WTC11 (cell line): ENCODE data around the gene KCNIP3. TPM values are rescaled to one million over a fixed set of nuclear protein-coding genes. Genes with fewer than 3 reads are reported as not detected.

Experiments
- ATAC-seq: fragments of 200-7000 bp; cut with Tn5 transposase; 2 replicates; pipeline ENCODE4 v1.10.0; 2021; ENCODE audit warnings: mild to moderate bottlenecking, moderate library complexity
- CTCF ChIA-PET: fragments of 300-600 bp; sonication (Branson Sonifier 250); formaldehyde crosslinking; loops from one replicate; lab custom pipeline; 2021; ENCODE audit warnings: antibody characterized with exemption; lab: Charles Lee
- POLR2A ChIA-PET: fragments of 350-600 bp; sonication (Branson Sonifier 250); formaldehyde crosslinking; loops from one replicate; lab custom pipeline; 2021; ENCODE audit warnings: antibody characterized with exemption; lab: Charles Lee
- DNase-seq: peaks from one replicate; pipeline ENCODE4 v3.0.0; 2021; ENCODE audit warnings: low spot score
- H3K27ac Mint-ChIP-seq: 2 replicates; pipeline ENCODE4 v1.8.0; 2021; ENCODE audit warnings: mixed read lengths
- H3K27me3 Mint-ChIP-seq: 2 replicates; pipeline ENCODE4 v1.8.0; 2021; ENCODE audit warnings: low read depth, mild to moderate bottlenecking, moderate library complexity, mixed read lengths
- H3K36me3 Mint-ChIP-seq: 2 replicates; pipeline ENCODE4 v1.8.0; 2021; ENCODE audit warnings: mixed read lengths
- H3K4me1 Mint-ChIP-seq: 2 replicates; pipeline ENCODE4 v1.8.0; 2022; ENCODE audit warnings: mixed read lengths
- H3K4me3 Mint-ChIP-seq: 2 replicates; pipeline ENCODE4 v1.8.0; 2021; ENCODE audit warnings: mild to moderate bottlenecking, moderate library complexity, mixed read lengths
- H3K9me3 Mint-ChIP-seq: 2 replicates; pipeline ENCODE4 v1.8.0; 2021; ENCODE audit warnings: mixed read lengths
- ATF1 ChIP-seq: sonication (generic); formaldehyde crosslinking; IDR thresholded peaks from 2 replicates; pipeline ENCODE4 v1.8.1; 2023; ENCODE audit warnings: mild to moderate bottlenecking, moderate library complexity, missing genetic modification reagents
- CREM ChIP-seq: sonication (generic); formaldehyde crosslinking; IDR thresholded peaks from 2 replicates; pipeline ENCODE4 v1.8.1; 2022; ENCODE audit warnings: mild to moderate bottlenecking, missing genetic modification reagents, moderate library complexity
- FOXJ3 ChIP-seq: sonication (generic); formaldehyde crosslinking; IDR thresholded peaks from 2 replicates; pipeline ENCODE4 v1.9.0; 2021; ENCODE audit warnings: missing genetic modification reagents, mild to moderate bottlenecking, borderline replicate concordance
- GABPB1 ChIP-seq: sonication (generic); formaldehyde crosslinking; IDR thresholded peaks from 2 replicates; pipeline ENCODE4 v1.8.1; 2023; ENCODE audit warnings: mild to moderate bottlenecking, missing genetic modification reagents
- GRHL2 ChIP-seq: fragments of 250-450 bp; sonication (Bioruptor Pico); IDR thresholded peaks from 2 replicates; pipeline ENCODE4 v1.8.0; 2022; ENCODE audit warnings: mild to moderate bottlenecking, moderate library complexity; ENCODE audit not compliant: insufficient replicate concordance, severe bottlenecking
- HMGA2 ChIP-seq: fragments of 250-450 bp; sonication (Bioruptor Pico); IDR thresholded peaks from 2 replicates; pipeline ENCODE4 v1.4.0; 2021; ENCODE audit warnings: mild to moderate bottlenecking, moderate library complexity
- IRF2 ChIP-seq: sonication (generic); formaldehyde crosslinking; IDR thresholded peaks from 2 replicates; pipeline ENCODE4 v1.8.0; 2022; ENCODE audit warnings: low read depth, missing genetic modification reagents, borderline replicate concordance
- KAT7 ChIP-seq: sonication (generic); formaldehyde crosslinking; IDR thresholded peaks from 2 replicates; pipeline ENCODE4 v1.8.1; 2023; ENCODE audit warnings: missing genetic modification reagents, mild to moderate bottlenecking, borderline replicate concordance
- MYBL2 ChIP-seq: sonication (generic); formaldehyde crosslinking; IDR thresholded peaks from 2 replicates; pipeline ENCODE4 v1.8.1; 2023; ENCODE audit warnings: mild to moderate bottlenecking, moderate library complexity, missing genetic modification reagents
- NR1H2 ChIP-seq: sonication (generic); formaldehyde crosslinking; IDR thresholded peaks from 2 replicates; pipeline ENCODE4 v1.9.0; 2021; ENCODE audit warnings: mild to moderate bottlenecking, moderate library complexity, missing genetic modification reagents
- NR3C1 ChIP-seq: sonication (generic); formaldehyde crosslinking; conservative IDR thresholded peaks from 2 replicates; pipeline ENCODE4 v1.8.1; 2023; ENCODE audit warnings: low read depth, mild to moderate bottlenecking, missing genetic modification reagents
- ZNF219 ChIP-seq: sonication (generic); formaldehyde crosslinking; IDR thresholded peaks from 2 replicates; pipeline ENCODE4 v1.8.0; 2023; ENCODE audit warnings: missing genetic modification reagents, mild to moderate bottlenecking, borderline replicate concordance
- ZNF396 ChIP-seq: fragments of 250-450 bp; sonication (Bioruptor Pico); IDR thresholded peaks from 2 replicates; pipeline ENCODE4 v1.8.0; 2021; ENCODE audit warnings: mild to moderate bottlenecking, moderate library complexity, borderline replicate concordance
- ZNF416 ChIP-seq: fragments of 250-450 bp; sonication (Bioruptor Pico); IDR thresholded peaks from 2 replicates; pipeline ENCODE4 v1.9.0; 2021; ENCODE audit warnings: mild to moderate bottlenecking, inconsistent platforms
- total RNA-seq: library from RNA; stranded (reverse); gene quantifications from 3 replicates; pipeline ENCODE4 v1.2.3, GENCODE V29; 2021
- TF ChIP-seq, protein P1 (sequence below): sonication (generic); formaldehyde crosslinking; IDR thresholded peaks from 2 replicates; pipeline ENCODE4 v1.8.1; 2023; ENCODE audit warnings: mild to moderate bottlenecking, missing genetic modification reagents, moderate library complexity
- TF ChIP-seq, protein P2 (sequence below): sonication (generic); formaldehyde crosslinking; IDR thresholded peaks from 2 replicates; pipeline ENCODE4 v1.8.1; 2022; ENCODE audit warnings: low read depth, missing genetic modification reagents, borderline replicate concordance
- TF ChIP-seq, protein P3 (sequence below): sonication (generic); formaldehyde crosslinking; IDR thresholded peaks from 2 replicates; pipeline ENCODE4 v1.8.0; 2022; ENCODE audit warnings: mild to moderate bottlenecking, missing genetic modification reagents
- TF ChIP-seq, protein P4 (sequence below): sonication (generic); formaldehyde crosslinking; IDR thresholded peaks from 2 replicates; pipeline ENCODE4 v1.8.0; 2022; ENCODE audit warnings: mild to moderate bottlenecking, missing genetic modification reagents
- TF ChIP-seq, protein P5 (sequence below): sonication (generic); formaldehyde crosslinking; conservative IDR thresholded peaks from 2 replicates; pipeline ENCODE4 v1.8.1; 2023; ENCODE audit warnings: mild to moderate bottlenecking, low read depth, missing genetic modification reagents, moderate library complexity
- TF ChIP-seq, protein P6 (sequence below): fragments of 250-450 bp; sonication (Bioruptor Pico); IDR thresholded peaks from 2 replicates; pipeline ENCODE4 v2.1.2; 2022; ENCODE audit warnings: mild to moderate bottlenecking, moderate library complexity
- TF ChIP-seq, protein P7 (sequence below): sonication (generic); formaldehyde crosslinking; IDR thresholded peaks from 2 replicates; pipeline ENCODE4 v1.8.1; 2023; ENCODE audit warnings: mild to moderate bottlenecking, missing genetic modification reagents, borderline replicate concordance

Gene KCNIP3
- total RNA-seq, 1 experiment from 2014 or later = 2.1 TPM

DNA sequence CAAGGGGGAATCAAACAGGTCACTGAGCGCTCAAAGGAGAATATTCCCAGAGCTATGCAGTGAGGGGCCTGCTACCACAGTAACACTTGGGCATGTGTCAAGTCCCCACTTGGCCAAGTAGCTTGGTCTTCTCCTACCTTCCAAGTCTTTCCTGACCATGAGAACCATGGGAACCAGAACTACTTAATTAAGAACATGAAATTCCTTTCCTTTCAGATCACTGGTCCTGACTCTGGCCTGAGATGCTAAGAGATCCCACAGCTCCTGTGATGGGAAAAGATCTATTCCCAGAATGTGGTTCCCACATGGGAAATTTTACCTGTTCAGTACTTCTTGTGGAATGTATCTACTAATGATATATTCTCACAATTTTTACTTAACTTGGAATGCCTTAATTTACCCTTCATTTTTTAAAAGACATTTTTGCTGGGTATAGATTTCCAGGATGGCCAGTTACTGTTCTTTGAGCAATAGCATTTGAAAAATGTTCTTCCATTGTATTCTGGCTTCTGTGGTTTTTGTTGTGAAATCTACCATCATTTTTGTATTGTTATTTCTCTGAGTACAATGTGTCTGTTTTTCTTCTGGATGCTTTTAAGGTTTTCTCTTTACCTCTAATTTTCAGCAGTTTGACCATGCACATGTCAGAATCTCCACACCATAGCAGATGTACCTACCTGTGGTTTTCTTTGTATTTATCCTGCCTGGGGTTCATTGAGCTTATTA, 37.9 kb downstream of the KCNIP3 start:
- Mint-ChIP-seq H3K9me3 (no peaks in the 10 kb centered on the region), H3K4me1 (no peaks in the 10 kb centered on the region), H3K36me3 (no peaks in the 10 kb centered on the region), H3K4me3 (no peak overlapping the region), H3K27ac (no peak overlapping the region), H3K27me3 (no peaks in the 10 kb centered on the region; the same call in 1 of the 2 replicates)
- CTCF ChIA-PET = interaction anchor here (0.9 to 1.4 kb wide), 3 partner anchors 11 to 104 kb away, joined by 3 to 6 read pairs (median 5); no protein-coding TSS in a partner anchor
- POLR2A ChIA-PET = no interaction called here
- no peak for TF ChIP-seq MYBL2 (CRISPR knock-in tag)
- no peak for TF ChIP-seq IRF2
- TF ChIP-seq, protein P1, sequence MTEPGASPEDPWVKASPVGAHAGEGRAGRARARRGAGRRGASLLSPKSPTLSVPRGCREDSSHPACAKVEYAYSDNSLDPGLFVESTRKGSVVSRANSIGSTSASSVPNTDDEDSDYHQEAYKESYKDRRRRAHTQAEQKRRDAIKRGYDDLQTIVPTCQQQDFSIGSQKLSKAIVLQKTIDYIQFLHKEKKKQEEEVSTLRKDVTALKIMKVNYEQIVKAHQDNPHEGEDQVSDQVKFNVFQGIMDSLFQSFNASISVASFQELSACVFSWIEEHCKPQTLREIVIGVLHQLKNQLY (CRISPR knock-in tag) = no peak
- TF ChIP-seq, protein P2, sequence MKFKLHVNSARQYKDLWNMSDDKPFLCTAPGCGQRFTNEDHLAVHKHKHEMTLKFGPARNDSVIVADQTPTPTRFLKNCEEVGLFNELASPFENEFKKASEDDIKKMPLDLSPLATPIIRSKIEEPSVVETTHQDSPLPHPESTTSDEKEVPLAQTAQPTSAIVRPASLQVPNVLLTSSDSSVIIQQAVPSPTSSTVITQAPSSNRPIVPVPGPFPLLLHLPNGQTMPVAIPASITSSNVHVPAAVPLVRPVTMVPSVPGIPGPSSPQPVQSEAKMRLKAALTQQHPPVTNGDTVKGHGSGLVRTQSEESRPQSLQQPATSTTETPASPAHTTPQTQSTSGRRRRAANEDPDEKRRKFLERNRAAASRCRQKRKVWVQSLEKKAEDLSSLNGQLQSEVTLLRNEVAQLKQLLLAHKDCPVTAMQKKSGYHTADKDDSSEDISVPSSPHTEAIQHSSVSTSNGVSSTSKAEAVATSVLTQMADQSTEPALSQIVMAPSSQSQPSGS (CRISPR knock-in tag) = no peak
- TF ChIP-seq, protein P3, sequence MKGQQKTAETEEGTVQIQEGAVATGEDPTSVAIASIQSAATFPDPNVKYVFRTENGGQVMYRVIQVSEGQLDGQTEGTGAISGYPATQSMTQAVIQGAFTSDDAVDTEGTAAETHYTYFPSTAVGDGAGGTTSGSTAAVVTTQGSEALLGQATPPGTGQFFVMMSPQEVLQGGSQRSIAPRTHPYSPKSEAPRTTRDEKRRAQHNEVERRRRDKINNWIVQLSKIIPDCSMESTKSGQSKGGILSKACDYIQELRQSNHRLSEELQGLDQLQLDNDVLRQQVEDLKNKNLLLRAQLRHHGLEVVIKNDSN = no peak
- no peak for TF ChIP-seq NR1H2 (CRISPR knock-in tag)
- TF ChIP-seq HMGA2 = no peak
- TF ChIP-seq, protein P4, sequence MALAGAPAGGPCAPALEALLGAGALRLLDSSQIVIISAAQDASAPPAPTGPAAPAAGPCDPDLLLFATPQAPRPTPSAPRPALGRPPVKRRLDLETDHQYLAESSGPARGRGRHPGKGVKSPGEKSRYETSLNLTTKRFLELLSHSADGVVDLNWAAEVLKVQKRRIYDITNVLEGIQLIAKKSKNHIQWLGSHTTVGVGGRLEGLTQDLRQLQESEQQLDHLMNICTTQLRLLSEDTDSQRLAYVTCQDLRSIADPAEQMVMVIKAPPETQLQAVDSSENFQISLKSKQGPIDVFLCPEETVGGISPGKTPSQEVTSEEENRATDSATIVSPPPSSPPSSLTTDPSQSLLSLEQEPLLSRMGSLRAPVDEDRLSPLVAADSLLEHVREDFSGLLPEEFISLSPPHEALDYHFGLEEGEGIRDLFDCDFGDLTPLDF (CRISPR knock-in tag) = no peak
- no peak for TF ChIP-seq ZNF396
- no peak for TF ChIP-seq NR3C1
- TF ChIP-seq ZNF416 (CRISPR knock-in tag) = no peak
- no peak for TF ChIP-seq KAT7 (CRISPR knock-in tag)
- no peak for TF ChIP-seq GRHL2 (CRISPR knock-in tag)
- no peak for TF ChIP-seq ATF1 (CRISPR knock-in tag)
- TF ChIP-seq, protein P5, sequence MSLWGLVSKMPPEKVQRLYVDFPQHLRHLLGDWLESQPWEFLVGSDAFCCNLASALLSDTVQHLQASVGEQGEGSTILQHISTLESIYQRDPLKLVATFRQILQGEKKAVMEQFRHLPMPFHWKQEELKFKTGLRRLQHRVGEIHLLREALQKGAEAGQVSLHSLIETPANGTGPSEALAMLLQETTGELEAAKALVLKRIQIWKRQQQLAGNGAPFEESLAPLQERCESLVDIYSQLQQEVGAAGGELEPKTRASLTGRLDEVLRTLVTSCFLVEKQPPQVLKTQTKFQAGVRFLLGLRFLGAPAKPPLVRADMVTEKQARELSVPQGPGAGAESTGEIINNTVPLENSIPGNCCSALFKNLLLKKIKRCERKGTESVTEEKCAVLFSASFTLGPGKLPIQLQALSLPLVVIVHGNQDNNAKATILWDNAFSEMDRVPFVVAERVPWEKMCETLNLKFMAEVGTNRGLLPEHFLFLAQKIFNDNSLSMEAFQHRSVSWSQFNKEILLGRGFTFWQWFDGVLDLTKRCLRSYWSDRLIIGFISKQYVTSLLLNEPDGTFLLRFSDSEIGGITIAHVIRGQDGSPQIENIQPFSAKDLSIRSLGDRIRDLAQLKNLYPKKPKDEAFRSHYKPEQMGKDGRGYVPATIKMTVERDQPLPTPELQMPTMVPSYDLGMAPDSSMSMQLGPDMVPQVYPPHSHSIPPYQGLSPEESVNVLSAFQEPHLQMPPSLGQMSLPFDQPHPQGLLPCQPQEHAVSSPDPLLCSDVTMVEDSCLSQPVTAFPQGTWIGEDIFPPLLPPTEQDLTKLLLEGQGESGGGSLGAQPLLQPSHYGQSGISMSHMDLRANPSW = no peak
- TF ChIP-seq ZNF219 (CRISPR knock-in tag) = no peak
- ATAC-seq (no peak), DNase-seq (no peak)

DNA sequence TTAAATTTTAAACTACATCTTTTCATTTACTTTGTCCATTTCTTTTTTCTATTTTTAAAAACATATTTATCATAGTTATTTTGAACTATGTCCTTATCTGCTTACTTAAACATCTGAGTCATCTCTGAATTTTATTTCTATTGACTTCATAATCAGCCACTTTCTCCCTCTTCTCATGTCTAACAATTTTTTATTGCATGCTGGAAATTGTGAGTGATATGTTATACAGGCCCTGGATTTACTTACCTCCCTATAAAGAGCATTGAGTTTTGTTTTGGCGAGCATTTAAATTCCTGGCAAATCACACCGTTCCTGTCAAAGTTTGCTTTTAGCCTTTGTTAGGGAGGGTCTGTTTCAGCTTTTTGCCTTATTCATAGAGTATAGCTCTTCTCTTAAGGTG, 39.3 kb downstream of the KCNIP3 start:
- no peak for ATAC-seq
- no peak overlapping the region for H3K4me3 Mint-ChIP-seq
- H3K9me3 Mint-ChIP-seq = no peaks in the 10 kb centered on the region
- ChIA-PET POLR2A (no interaction called here), CTCF (interaction anchor here (1.4 kb wide), 1 partner anchor 9 kb away, joined by 6 read pairs; no protein-coding TSS in a partner anchor)
- no peaks in the 10 kb centered on the region for H3K4me1 Mint-ChIP-seq
- peaks cover 3% of the 10 kb centered on the region for H3K27me3 Mint-ChIP-seq
- no peak overlapping the region for H3K27ac Mint-ChIP-seq
- DNase-seq = no peak
- H3K36me3 Mint-ChIP-seq = no peaks in the 10 kb centered on the region
- TF ChIP-seq, protein P6, sequence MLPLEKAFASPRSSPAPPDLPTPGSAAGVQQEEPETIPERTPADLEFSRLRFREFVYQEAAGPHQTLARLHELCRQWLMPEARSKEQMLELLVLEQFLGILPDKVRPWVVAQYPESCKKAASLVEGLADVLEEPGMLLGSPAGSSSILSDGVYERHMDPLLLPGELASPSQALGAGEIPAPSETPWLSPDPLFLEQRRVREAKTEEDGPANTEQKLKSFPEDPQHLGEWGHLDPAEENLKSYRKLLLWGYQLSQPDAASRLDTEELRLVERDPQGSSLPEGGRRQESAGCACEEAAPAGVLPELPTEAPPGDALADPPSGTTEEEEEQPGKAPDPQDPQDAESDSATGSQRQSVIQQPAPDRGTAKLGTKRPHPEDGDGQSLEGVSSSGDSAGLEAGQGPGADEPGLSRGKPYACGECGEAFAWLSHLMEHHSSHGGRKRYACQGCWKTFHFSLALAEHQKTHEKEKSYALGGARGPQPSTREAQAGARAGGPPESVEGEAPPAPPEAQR (CRISPR knock-in tag) = no peak
- TF ChIP-seq CREM (CRISPR knock-in tag) (no peak), GABPB1 (CRISPR knock-in tag) (no peak), FOXJ3 (CRISPR knock-in tag) (no peak)
- TF ChIP-seq, protein P7, sequence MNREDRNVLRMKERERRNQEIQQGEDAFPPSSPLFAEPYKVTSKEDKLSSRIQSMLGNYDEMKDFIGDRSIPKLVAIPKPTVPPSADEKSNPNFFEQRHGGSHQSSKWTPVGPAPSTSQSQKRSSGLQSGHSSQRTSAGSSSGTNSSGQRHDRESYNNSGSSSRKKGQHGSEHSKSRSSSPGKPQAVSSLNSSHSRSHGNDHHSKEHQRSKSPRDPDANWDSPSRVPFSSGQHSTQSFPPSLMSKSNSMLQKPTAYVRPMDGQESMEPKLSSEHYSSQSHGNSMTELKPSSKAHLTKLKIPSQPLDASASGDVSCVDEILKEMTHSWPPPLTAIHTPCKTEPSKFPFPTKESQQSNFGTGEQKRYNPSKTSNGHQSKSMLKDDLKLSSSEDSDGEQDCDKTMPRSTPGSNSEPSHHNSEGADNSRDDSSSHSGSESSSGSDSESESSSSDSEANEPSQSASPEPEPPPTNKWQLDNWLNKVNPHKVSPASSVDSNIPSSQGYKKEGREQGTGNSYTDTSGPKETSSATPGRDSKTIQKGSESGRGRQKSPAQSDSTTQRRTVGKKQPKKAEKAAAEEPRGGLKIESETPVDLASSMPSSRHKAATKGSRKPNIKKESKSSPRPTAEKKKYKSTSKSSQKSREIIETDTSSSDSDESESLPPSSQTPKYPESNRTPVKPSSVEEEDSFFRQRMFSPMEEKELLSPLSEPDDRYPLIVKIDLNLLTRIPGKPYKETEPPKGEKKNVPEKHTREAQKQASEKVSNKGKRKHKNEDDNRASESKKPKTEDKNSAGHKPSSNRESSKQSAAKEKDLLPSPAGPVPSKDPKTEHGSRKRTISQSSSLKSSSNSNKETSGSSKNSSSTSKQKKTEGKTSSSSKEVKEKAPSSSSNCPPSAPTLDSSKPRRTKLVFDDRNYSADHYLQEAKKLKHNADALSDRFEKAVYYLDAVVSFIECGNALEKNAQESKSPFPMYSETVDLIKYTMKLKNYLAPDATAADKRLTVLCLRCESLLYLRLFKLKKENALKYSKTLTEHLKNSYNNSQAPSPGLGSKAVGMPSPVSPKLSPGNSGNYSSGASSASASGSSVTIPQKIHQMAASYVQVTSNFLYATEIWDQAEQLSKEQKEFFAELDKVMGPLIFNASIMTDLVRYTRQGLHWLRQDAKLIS (CRISPR knock-in tag) = no peak
